ENCODE results near the gene RXRB.

DNA sequence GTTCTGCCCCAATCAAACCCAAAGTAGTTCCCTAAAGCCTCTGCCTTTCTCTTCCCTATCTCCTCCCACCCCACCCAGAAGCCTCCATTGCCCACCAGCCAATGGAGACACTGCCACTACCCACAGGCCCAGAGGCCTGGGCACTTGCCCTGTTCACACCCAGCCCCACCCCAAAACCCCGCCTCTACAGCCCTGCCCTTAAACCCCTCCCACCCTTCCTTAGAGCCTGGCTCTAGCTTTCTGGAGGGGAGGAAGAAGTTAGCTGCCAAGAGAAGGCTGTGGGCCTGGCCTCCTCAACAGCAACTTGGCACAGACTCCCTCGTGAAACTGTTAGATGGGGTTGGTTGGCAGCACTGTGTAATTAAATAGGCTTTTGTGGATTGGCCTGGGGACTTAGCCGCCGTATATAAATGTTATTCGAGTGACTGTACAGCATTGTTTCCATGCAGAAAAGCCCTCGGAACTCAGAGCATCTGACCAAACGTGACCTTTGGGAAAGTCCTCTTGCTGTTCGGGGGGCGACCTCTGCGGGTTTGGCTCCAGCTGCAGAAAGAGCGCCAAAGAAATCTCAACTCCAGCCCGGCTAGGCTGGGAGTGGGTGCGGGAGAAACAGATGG is 39.6 kb downstream of the RXRB start:
- TF ChIP-seq EZH2 (IDR thresholded peaks at IDR 0.05; ENCODE audit: borderline replicate concordance, low read length) = no peak
- TF ChIP-seq, protein P1, sequence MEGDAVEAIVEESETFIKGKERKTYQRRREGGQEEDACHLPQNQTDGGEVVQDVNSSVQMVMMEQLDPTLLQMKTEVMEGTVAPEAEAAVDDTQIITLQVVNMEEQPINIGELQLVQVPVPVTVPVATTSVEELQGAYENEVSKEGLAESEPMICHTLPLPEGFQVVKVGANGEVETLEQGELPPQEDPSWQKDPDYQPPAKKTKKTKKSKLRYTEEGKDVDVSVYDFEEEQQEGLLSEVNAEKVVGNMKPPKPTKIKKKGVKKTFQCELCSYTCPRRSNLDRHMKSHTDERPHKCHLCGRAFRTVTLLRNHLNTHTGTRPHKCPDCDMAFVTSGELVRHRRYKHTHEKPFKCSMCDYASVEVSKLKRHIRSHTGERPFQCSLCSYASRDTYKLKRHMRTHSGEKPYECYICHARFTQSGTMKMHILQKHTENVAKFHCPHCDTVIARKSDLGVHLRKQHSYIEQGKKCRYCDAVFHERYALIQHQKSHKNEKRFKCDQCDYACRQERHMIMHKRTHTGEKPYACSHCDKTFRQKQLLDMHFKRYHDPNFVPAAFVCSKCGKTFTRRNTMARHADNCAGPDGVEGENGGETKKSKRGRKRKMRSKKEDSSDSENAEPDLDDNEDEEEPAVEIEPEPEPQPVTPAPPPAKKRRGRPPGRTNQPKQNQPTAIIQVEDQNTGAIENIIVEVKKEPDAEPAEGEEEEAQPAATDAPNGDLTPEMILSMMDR (IDR thresholded peaks at IDR 0.05; ENCODE audit: low read length) = no peak
